NCI-H128 (cell line): ENCODE data around the gene KLHL17.

Experiments used
- DNase-seq: peaks from one replicate; lab custom pipeline; 2025; ENCODE audit not compliant: unreplicated experiment; lab: John Stamatoyannopoulos, UW

Gene KLHL17

GRCh38 chr1:950268-950667 lies 10.1 kb upstream of the KLHL17 start:
- no peak for DNase-seq

GRCh38 chr1:950881-951280 lies 9.5 kb upstream of the KLHL17 start:
- no peak for DNase-seq

- no peak for DNase-seq
Observed at GRCh38 chr1:951364-951763, 9.0 kb upstream of the KLHL17 start.

- no peak for DNase-seq
Observed at GRCh38 chr1:952201-952600, 8.2 kb upstream of the KLHL17 start.

- DNase-seq, result no peak
Observed at GRCh38 chr1:952603-953002, 7.8 kb upstream of the KLHL17 start.

GRCh38 chr1:953524-954320 lies 6.7 kb upstream of the KLHL17 start:
- no peak for DNase-seq

GRCh38 chr1:954927-955326 lies 5.5 kb upstream of the KLHL17 start:
- no peak for DNase-seq

GRCh38 chr1:955474-955873 lies 4.9 kb upstream of the KLHL17 start:
- DNase-seq, result no peak

GRCh38 chr1:956636-957035 lies 3.7 kb upstream of the KLHL17 start:
- DNase-seq, result no peak

- DNase-seq, result peak; percentile 74
Observed at GRCh38 chr1:958823-959730, 1.3 kb upstream of the KLHL17 start, which contains the start of gene NOC2L. TSS of gene NOC2L (minus strand) at chr1:959256. CDS start at chr1:959240, 16 bp downstream.

GRCh38 chr1:959731-960362 lies 537 bp upstream of the KLHL17 start:
- no peak for DNase-seq

GRCh38 chr1:961132-961669 lies 817 bp downstream of the KLHL17 start:
- DNase-seq, result no peak

GRCh38 chr1:962381-963300 lies 2.3 kb downstream of the KLHL17 start:
- DNase-seq, result no peak

- DNase-seq, result no peak
Observed at GRCh38 chr1:963301-963651, 2.9 kb downstream of the KLHL17 start.

GRCh38 chr1:963746-964525 lies 3.6 kb downstream of the KLHL17 start:
- DNase-seq, result no peak

GRCh38 chr1:964691-965525 lies 4.5 kb downstream of the KLHL17 start:
- DNase-seq, result no peak

- no peak for DNase-seq
Observed at GRCh38 chr1:965526-966134, 5.2 kb downstream of the KLHL17 start.

GRCh38 chr1:966135-966703 lies 5.8 kb downstream of the KLHL17 start, which contains the start of gene PLEKHN1:
TSS of gene PLEKHN1 (plus strand) at chr1:966482. CDS start at chr1:966532, 50 bp downstream.
- DNase-seq, result no peak
